ENCODE data around the gene KRT17. TPM values are rescaled to one million over a fixed set of nuclear protein-coding genes. Genes with fewer than 3 reads are reported as not detected.

KRT17 gene
- total and polyA plus RNA-seq, 9 of the 15 experiments (the other 6 are each of a cell fraction or from before 2014, with no cell fraction given) = 0.23 to 0.25 TPM; not detected in 7

DNA sequence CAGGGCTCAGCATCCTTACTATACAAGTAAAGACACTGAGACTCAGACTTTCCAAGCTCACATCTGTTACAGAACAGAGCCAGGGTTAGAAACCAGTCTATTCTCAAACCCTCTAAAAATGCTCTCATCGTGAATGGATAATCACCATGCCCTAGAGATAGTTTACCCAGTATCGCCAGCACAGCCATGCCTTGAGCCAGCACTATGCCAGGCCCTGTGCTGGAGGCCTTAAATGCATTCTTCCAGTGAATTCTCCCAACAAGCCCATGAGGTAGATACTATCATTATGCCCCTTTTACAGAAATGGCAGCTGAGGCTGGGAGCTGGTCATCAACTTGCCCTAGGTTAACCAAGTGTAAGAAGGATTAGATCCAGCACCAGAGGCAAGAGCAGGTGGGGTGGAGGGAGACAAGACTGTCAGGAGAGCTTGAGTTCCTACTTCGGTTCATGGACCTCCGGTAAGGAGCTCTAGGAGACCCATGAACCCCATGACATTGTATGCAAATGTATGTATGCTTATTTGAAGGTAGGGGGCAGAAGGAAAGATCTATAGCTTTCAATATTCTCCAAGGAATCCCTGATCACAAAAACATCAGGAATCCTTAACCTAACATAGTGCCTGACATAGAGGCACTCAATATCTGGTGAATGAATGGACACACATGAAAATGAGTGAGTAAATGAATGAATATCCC, 42.9 kb downstream of the KRT17 start:
- no peaks in the 10 kb centered on the region for H3K9me1 ChIP-seq (ENCODE audit: control insufficient read depth, insufficient read depth, low read length)
- no peak overlapping the region for H3K4me3 ChIP-seq
- ChIA-PET POLR2A (interaction anchor here (1.0 to 1.7 kb wide), 3 partner anchors 9 to 11 kb away, joined by 3 to 4 read pairs (median 3); partner anchors contain the start of gene KRT9), CTCF (ENCODE audit: low intra/inter-chr PET ratio) (interaction anchor here (3.6 kb wide), 1 partner anchor 81 kb away, joined by 17 read pairs; no protein-coding TSS in a partner anchor)
- 2% methylated on average over 4 of the region's 4 CpGs for WGBS (ENCODE audit: insufficient coverage, low coverage, missing lambda C conversion rate)
- no peak for DNase-seq (ENCODE audit: extremely low read depth in 1 of 4, low spot score in 3 of 4)
- FAIRE-seq = no peak
- H3K9me3 ChIP-seq (replicated peaks; ENCODE audit: control insufficient read depth, insufficient read depth, low read depth, low read length) = no peaks in the 10 kb centered on the region
- TF ChIP-seq DMBX1 (CRISPR knock-in tag; IDR thresholded peaks at IDR 0.05; ENCODE audit: borderline replicate concordance) = no peak
- no peak for TF ChIP-seq SRSF9 (IDR thresholded peaks at IDR 0.05; ENCODE audit: borderline replicate concordance, low read depth, low read length)
- no peak for TF ChIP-seq ZNF318 (IDR thresholded peaks at IDR 0.05; ENCODE audit: borderline replicate concordance in 1 of 2, low read depth in 1 of 2)
- TF ChIP-seq, protein P1, sequence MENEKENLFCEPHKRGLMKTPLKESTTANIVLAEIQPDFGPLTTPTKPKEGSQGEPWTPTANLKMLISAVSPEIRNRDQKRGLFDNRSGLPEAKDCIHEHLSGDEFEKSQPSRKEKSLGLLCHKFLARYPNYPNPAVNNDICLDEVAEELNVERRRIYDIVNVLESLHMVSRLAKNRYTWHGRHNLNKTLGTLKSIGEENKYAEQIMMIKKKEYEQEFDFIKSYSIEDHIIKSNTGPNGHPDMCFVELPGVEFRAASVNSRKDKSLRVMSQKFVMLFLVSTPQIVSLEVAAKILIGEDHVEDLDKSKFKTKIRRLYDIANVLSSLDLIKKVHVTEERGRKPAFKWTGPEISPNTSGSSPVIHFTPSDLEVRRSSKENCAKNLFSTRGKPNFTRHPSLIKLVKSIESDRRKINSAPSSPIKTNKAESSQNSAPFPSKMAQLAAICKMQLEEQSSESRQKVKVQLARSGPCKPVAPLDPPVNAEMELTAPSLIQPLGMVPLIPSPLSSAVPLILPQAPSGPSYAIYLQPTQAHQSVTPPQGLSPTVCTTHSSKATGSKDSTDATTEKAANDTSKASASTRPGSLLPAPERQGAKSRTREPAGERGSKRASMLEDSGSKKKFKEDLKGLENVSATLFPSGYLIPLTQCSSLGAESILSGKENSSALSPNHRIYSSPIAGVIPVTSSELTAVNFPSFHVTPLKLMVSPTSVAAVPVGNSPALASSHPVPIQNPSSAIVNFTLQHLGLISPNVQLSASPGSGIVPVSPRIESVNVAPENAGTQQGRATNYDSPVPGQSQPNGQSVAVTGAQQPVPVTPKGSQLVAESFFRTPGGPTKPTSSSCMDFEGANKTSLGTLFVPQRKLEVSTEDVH (IDR thresholded peaks at IDR 0.05; ENCODE audit: low read depth, partially characterized antibody) = no peak
- TF ChIP-seq SNRNP70 (optimal IDR thresholded peaks at IDR 0.05; ENCODE audit: low read depth, low read length) = no peak
- no peak for TF ChIP-seq RBM25 (IDR thresholded peaks at IDR 0.05; ENCODE audit: low read depth, low read length, severe bottlenecking)
- no peak for TF ChIP-seq CHCHD3 (CRISPR knock-in tag; IDR thresholded peaks at IDR 0.05)
- no peak for TF ChIP-seq STAT5B (CRISPR knock-in tag; IDR thresholded peaks at IDR 0.05)
- no peak overlapping the region for H3K27ac ChIP-seq (ENCODE audit: extremely low read depth, low read depth, low read length)
- H4K20me1 ChIP-seq (replicated peaks; ENCODE audit: control insufficient read depth, insufficient read depth, low read length) = no peaks in the 10 kb centered on the region
- H3K4me1 ChIP-seq (replicated peaks in 1 of 2; ENCODE audit: control insufficient read depth in 2 of 2, insufficient read depth in 2 of 2, low read length in 2 of 2) = peaks cover 2 to 8% of the 10 kb centered on the region in 2 experiments; a peak in 3 of 5 replicates
- no peak for ATAC-seq
- H3K9ac ChIP-seq (ENCODE audit: insufficient read depth in 1 of 2, low read depth in 2 of 2, low read length in 2 of 2) = no peak overlapping the region
- H3K27me3 ChIP-seq (ENCODE audit: control insufficient read depth in 2 of 2, insufficient read depth in 2 of 2, low read length in 2 of 2) = peaks cover 8 to 36% of the 10 kb centered on the region in 2 experiments; a peak in 4 of 5 replicates
- in situ Hi-C loops (cut with MboI) = no loop called here
- H3K36me3 ChIP-seq (ENCODE audit: control insufficient read depth, insufficient read depth, low read length) = no peaks in the 10 kb centered on the region
- no peak overlapping the region for H3K4me2 ChIP-seq (ENCODE audit: insufficient read depth, low read length)
- no TSS peak for BruUV-seq (replicated peaks)
- no peaks in the 10 kb centered on the region for H3K79me2 ChIP-seq (ENCODE audit: control insufficient read depth, insufficient read depth, low read length)
- no peak overlapping the region for H2AFZ ChIP-seq (ENCODE audit: low read depth, low read length)
- intact Hi-C loops (cut with micrococcal nuclease) = no loop called here
